Activated T-cell treated with anti-CD3 and anti-CD28 coated beads, Interleukin-2, amount 50 U/mL, for 48 hours (primary cell): ENCODE measurements around the gene XPO4.

Experiments used
- DNase-seq, 2 experiments: peaks; one replicate each; pipeline ENCODE4 v3.0.0-alpha.2; 2020

XPO4 gene

GRCh38 chr13:20826843-20827560 lies 75.5 kb downstream of the XPO4 start:
- DNase-seq: no peak

- no peak for DNase-seq
Measured at GRCh38 chr13:20826301-20826700, 76.2 kb downstream of the XPO4 start.

- no peak for DNase-seq
Measured at GRCh38 chr13:20825477-20825875, 77.1 kb downstream of the XPO4 start.

GRCh38 chr13:20824762-20825476 lies 77.6 kb downstream of the XPO4 start:
- DNase-seq: no peak

GRCh38 chr13:20823071-20823470 lies 79.5 kb downstream of the XPO4 start:
- no peak for DNase-seq

- no peak for DNase-seq
Measured at GRCh38 chr13:20822406-20822805, 80.1 kb downstream of the XPO4 start.

GRCh38 chr13:20819715-20820114 lies 82.8 kb downstream of the XPO4 start:
- DNase-seq: no peak

- no peak for DNase-seq
Measured at GRCh38 chr13:20815464-20815863, 87.1 kb downstream of the XPO4 start.

GRCh38 chr13:20814224-20814910 lies 88.2 kb downstream of the XPO4 start:
- no peak for DNase-seq

GRCh38 chr13:20812890-20813289 lies 89.7 kb downstream of the XPO4 start:
- no peak for DNase-seq

GRCh38 chr13:20810808-20811207 lies 91.7 kb downstream of the XPO4 start:
- DNase-seq: no peak

- no peak for DNase-seq
Measured at GRCh38 chr13:20808874-20809273, 93.7 kb downstream of the XPO4 start.

- DNase-seq: no peak
Measured at GRCh38 chr13:20803180-20803965, 99.2 kb downstream of the XPO4 start.

GRCh38 chr13:20801707-20802106 lies 100.8 kb downstream of the XPO4 start:
- no peak for DNase-seq

- DNase-seq: no peak
Measured at GRCh38 chr13:20799726-20800416, 102.7 kb downstream of the XPO4 start.

GRCh38 chr13:20798027-20798426 lies 104.5 kb downstream of the XPO4 start:
- no peak for DNase-seq

- no peak for DNase-seq
Measured at GRCh38 chr13:20796791-20797508, 105.6 kb downstream of the XPO4 start.

- no peak for DNase-seq
Measured at GRCh38 chr13:20789665-20790064, 112.9 kb downstream of the XPO4 start.

- no peak for DNase-seq
Measured at GRCh38 chr13:20788312-20788711, 114.2 kb downstream of the XPO4 start.

GRCh38 chr13:20787180-20787579 lies 115.4 kb downstream of the XPO4 start:
- DNase-seq: no peak

GRCh38 chr13:20782116-20782708 lies 120.3 kb downstream of the XPO4 start:
- no peak for DNase-seq
